ENCODE data around the gene ENHO. TPM values are rescaled to one million over a fixed set of nuclear protein-coding genes. Genes with fewer than 3 reads are reported as not detected.

The ENHO gene
- total RNA-seq, 6 experiments from 2014 or later: 0.19 to 0.57 TPM; not detected in 4

DNA sequence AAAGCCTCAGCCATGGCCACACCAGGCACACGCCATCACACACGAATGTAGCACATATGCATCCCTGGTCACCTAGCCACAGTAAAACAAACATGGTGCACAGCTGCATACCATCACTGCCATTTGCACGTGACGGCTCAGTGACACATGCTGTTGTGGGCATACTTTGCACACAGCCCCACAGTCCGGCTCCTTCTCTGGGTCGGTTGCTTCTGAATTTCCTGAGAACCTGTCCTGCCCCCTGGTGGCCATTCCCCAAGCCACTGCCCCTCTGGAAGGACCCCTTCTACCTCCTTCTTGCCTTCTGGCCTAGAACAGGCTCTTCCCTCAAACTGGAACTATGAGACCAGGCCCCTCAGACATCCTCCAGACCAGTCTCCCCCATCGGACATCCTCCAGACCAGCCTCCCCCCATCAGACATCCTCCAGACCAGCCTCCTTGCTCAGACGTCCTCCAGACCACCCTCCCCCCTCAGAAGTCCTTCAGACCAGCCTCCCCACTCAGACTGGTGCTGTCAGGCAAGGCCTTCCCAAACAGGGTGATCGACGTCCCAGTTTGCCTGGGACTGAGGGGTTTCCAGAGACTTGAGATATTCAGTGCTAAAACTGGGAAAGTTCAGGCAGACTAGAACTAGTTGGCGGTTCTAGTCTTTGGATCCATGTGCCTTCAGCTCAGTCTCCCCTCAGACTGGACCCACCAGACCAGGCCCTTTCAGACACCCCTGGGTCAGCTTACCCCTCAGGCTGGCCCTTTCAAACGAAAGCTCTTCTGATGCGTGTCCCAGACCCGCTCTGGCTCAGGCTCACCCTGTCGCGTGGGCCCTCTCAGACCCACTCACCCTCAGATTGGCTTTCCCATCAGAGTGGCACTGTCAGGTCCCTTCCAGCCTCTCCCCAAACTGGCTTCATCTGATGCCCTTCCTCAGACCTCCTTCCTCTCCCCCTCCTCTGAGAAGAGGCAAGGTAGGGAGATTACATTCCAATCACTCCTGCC is 24.3 kb upstream of the ENHO start:
- Mint-ChIP-seq H3K4me3 (no peak overlapping the region), H3K36me3 (ENCODE audit: low read depth) (no peaks in the 10 kb centered on the region), H3K4me1 (ENCODE audit: low read depth) (no peaks in the 10 kb centered on the region), H3K27me3 (ENCODE audit: insufficient read depth) (peaks cover 30% of the 10 kb centered on the region), H3K27ac (no peak overlapping the region; the same call in 1 of the 2 replicates), H3K9me3 (no peaks in the 10 kb centered on the region)
- TF ChIP-seq, protein P1, sequence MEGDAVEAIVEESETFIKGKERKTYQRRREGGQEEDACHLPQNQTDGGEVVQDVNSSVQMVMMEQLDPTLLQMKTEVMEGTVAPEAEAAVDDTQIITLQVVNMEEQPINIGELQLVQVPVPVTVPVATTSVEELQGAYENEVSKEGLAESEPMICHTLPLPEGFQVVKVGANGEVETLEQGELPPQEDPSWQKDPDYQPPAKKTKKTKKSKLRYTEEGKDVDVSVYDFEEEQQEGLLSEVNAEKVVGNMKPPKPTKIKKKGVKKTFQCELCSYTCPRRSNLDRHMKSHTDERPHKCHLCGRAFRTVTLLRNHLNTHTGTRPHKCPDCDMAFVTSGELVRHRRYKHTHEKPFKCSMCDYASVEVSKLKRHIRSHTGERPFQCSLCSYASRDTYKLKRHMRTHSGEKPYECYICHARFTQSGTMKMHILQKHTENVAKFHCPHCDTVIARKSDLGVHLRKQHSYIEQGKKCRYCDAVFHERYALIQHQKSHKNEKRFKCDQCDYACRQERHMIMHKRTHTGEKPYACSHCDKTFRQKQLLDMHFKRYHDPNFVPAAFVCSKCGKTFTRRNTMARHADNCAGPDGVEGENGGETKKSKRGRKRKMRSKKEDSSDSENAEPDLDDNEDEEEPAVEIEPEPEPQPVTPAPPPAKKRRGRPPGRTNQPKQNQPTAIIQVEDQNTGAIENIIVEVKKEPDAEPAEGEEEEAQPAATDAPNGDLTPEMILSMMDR (IDR thresholded peaks at IDR 0.05): peak; percentile 88
- DNase-seq: peak; percentile 68

DNA sequence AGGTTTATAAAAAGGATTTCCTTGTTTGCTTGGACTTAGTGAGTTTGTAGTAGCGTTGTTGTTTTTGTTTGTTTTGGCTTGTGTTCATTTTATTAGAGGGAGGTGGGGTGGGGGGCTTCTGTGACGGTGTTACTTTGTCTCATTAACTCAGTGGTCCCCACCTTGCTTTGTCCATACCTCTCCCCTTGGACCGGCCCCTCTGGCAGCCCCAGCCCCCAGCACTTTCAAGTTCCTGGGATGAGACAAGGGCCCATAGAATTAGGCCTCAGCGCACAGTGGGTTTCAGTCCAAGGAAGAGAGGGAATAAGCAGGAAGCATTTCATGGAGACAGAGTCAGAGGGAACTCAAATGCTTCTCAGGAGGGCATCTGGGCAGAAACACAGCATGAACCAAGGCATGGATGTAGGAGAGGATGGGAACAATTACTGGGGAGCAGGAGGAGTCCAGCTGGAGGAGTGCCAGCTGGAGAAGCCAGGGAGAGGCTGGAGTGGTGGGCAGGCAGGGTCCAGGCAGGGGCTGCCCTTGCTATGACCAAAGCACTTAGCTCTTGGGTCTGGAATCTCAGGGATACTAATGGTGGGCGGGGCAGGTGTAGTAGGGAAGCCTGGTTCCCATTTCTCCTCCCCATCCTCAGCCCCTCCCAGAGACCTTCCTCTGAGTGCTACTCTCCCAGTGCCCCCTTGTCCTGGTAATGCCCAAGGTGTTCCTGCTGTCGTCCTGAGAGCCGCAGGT is 23.5 kb upstream of the ENHO start:
- no peak for DNase-seq
- Mint-ChIP-seq H3K36me3 (ENCODE audit: low read depth) (no peaks in the 10 kb centered on the region), H3K9me3 (no peaks in the 10 kb centered on the region), H3K4me3 (no peak overlapping the region), H3K27ac (no peak overlapping the region), H3K27me3 (ENCODE audit: insufficient read depth) (peaks cover 27% of the 10 kb centered on the region), H3K4me1 (ENCODE audit: low read depth) (no peaks in the 10 kb centered on the region; the same call in 1 of the 2 replicates)
- TF ChIP-seq, protein P1 (IDR thresholded peaks at IDR 0.05): no peak

DNA sequence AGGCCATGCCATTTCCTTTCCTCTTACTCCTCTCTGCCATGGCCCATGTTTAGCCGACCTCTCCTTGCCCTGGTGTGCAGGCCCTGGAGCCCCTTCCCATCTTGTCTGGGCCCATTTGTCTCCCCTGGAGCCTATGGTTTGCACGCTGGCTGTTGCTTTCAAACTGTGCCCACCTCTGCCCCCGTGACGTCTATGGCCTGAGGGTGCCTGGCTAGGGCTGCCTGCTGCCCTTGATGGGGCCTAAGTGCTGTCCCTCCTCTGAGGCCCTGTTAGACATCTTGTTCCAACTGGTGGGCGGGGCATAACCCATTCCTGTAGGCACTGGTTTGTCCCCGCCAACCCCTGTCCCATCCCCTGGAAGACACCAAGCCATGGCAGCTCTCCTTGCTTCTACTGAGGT is 22.7 kb upstream of the ENHO start:
- TF ChIP-seq, protein P1 (IDR thresholded peaks at IDR 0.05): no peak

DNA sequence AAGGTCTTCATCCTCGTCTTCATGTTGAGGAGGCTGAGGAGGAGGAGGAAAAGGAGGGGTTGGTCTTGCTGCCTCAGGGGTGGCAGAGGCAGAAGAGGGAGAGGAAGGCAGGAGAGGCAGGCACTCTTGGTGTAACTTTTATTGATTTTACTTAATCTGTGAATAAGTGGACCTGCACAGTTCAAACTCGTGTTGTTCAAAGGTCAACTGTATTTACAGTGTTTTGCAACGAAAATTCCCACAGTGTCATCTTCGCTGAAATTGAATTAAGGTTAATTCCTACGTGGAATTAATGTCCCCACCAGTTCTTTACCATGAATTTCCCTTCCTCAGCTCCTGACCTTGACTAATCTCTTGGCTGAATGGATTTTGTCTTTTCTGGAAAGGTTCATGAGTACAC is 21.2 kb upstream of the ENHO start:
- H3K4me3 Mint-ChIP-seq: no peak overlapping the region
- H3K27ac Mint-ChIP-seq: no peak overlapping the region
- DNase-seq: no peak
- TF ChIP-seq, protein P1 (IDR thresholded peaks at IDR 0.05): no peak
- H3K36me3 Mint-ChIP-seq (ENCODE audit: low read depth): no peaks in the 10 kb centered on the region
- peaks cover 8% of the 10 kb centered on the region for H3K4me1 Mint-ChIP-seq (ENCODE audit: low read depth)
- H3K9me3 Mint-ChIP-seq: no peaks in the 10 kb centered on the region
- H3K27me3 Mint-ChIP-seq (ENCODE audit: insufficient read depth): peaks cover 18% of the 10 kb centered on the region

More for the DNA sequence above, 22.7 kb upstream of the ENHO start:
- H3K36me3 Mint-ChIP-seq (ENCODE audit: low read depth): no peaks in the 10 kb centered on the region
- DNase-seq: no peak
- H3K4me3 Mint-ChIP-seq: no peak overlapping the region
- peaks cover 8% of the 10 kb centered on the region for H3K4me1 Mint-ChIP-seq (ENCODE audit: low read depth)
- no peaks in the 10 kb centered on the region for H3K9me3 Mint-ChIP-seq
- no peak overlapping the region for H3K27ac Mint-ChIP-seq
- H3K27me3 Mint-ChIP-seq (ENCODE audit: insufficient read depth): peaks cover 23% of the 10 kb centered on the region

DNA sequence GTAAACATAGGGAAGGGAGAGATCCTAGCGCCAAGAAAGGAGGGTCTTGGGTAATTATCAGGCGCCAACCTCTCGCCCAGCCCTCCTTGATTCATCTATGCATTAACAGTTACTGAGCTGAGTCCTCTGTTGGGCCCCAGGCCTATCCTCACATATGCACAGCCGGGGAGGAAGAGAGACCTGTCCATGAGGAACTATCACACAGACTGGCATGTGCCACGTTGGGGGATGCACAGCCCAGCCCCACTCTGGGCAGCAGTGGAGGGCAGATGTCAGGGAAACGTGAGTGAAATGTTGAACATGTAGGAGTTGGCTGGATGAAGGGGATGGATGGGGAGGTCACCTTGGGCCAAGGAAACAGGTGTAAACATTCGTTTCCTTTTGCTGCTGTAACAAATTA is 18.8 kb upstream of the ENHO start:
- H3K4me3 Mint-ChIP-seq: no peak overlapping the region
- peaks cover 21% of the 10 kb centered on the region for H3K27me3 Mint-ChIP-seq (ENCODE audit: insufficient read depth)
- H3K4me1 Mint-ChIP-seq (ENCODE audit: low read depth): peaks cover 8% of the 10 kb centered on the region
- no peaks in the 10 kb centered on the region for H3K36me3 Mint-ChIP-seq (ENCODE audit: low read depth)
- H3K9me3 Mint-ChIP-seq: no peaks in the 10 kb centered on the region
- no peak for DNase-seq
- H3K27ac Mint-ChIP-seq: no peak overlapping the region
- TF ChIP-seq, protein P1 (IDR thresholded peaks at IDR 0.05): no peak
